HG02610 (cell line): ENCODE results near the gene CDH4.
"Not testable (repeated sequence)": the region's sequence is repeated elsewhere in the genome, so short reads cannot be mapped to it uniquely, and the experiment has no call there.

Experiments
- ATAC-seq: cut with Tn5 transposase; IDR thresholded peaks from one replicate; pipeline ENCODE4 v1.9.1; 2021; ENCODE audit warnings: mild to moderate bottlenecking, moderate library complexity; ENCODE audit not compliant: unreplicated experiment

CDH4 gene

DNA sequence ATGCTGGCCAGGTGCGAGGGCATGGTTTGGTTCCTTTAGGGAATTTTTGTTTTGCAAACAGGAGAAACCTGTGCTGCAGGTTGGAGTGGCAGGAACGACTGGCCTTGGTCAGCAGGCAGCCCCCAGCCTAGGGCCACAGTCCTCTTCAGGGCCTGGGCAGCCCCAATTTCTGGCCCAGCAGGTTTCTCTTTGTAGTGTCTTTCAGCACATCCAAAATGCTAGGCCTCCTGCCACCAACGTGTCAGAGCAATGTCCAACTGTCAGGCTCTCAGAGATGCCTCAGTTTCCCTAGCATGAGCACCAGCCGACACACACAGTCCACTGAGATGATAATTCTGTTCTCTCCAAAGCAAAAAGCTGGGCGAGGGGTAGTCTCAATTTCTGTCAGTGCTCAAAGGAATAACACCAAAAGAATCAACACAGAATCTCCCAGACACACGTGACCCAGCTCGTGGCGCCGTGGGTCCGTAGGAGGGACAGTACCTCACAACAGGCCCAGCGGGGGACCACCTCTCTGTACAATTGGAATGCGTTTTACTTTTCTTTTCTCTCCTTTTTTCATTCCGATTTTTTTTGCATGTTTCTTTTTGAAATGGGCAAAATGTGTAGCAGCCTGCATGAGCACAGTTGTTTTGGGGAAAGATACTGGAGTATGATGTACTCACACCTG lies 687.8 kb downstream of the CDH4 start:
- no peak for ATAC-seq

DNA sequence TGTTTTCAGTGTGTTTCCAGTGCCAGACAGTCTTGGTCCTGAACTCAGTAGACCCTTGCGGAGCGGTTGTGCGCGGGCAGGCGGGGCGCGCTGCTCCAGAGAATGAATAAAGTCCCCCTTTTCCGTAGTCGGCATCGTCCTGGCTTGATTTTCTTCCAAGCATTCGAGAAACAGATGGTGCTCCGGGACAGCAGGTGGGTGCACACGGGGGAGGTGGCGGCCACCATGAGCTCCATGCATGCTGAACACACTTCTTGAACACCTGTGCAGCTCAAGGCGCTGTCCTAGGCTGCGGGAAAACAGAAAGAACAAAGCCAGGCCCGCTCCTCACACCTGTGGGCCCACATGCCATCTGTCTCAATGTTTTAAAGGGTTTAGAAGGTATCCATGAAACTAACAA lies 688.4 kb downstream of the CDH4 start:
- no peak for ATAC-seq

DNA sequence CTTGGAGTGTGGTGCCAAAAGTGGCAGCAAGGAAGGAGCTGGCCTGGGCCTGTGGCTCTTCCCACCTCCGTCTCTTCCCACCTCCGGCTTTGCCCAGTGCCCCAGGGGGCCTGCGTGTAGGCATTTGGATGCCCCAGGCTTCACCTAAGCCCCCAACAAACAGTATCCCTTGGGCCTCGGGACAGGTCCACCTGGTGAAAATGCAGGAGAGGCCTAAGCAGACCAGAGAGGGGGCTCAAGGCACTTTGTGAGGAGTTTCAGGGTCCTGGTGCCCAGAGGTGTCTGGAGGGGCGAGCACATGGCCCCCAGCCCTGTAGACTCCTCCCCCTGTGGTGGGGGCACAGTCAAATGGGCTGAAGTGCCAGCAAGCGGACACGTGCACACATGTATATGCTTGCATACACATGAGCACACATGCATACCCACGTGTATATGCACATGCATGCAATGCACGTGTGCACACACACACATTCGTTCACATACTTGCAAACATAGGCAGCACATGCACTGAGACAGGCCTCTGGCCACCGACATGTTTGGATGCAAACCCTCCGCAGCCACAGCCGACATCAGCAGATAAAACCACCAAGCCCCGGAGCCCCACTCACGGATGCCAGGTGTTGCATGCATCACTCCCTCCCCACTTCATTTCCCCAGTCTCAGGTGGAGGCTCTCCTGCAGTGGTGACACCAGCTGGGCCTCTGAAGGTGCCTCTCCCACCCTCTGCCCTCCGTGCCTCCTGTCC lies 689.1 kb downstream of the CDH4 start:
- ATAC-seq = no peak

DNA sequence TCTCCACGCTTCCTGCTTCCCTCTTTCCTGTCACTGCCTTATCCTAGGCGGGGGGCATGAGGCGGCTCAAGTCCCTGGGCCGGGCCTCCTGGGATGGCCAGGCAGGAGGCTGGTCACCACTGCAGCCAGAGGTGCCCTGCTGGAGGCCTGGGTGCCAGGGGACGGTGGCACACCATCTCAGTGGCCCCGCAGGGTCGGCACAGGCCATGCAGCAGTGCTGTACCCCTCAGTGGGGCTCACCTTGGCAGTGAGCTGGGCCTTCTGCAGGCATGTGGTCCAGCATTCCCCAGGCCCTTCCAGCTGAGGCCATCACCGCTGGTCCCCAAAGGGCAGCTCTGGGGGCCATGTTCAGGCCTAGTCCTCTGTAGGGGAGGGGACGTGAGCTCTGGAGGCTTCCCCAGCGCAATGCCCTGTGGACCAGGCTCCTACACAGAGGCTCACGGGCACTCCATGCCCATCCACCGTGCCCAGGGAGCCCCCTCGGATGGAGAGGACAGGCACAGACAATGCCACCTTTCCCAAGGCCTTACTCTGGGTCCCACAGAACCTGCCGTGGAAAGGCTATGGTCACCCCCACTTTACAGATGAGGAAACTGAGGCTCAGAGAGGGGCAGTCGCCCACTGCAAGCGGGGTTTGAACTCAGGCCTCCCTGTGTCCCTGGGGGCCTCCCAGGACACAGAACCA lies 689.8 kb downstream of the CDH4 start:
- no peak for ATAC-seq

DNA sequence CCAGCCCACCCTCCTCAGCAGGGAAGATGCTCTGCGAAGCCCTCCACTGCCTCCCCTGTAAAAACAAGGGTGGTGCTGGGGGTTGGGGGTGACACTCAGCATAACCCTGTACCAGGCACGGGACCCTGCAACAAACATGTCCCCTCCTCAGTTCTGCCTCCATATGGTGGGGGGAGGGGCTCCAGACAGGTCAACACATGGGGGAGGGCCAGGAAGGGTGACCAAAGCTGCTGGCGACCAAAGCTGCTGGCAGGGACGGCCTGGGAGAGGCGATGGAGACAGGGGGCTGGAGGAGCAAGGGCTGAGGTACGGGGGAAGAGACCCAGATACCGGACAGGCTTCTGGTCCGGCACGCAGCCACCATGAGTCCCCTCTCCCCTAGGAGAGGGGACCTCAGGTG lies 690.5 kb downstream of the CDH4 start:
- no peak for ATAC-seq

- ATAC-seq = not testable (repeated sequence)
These were observed 692.9 kb downstream of the CDH4 start for GRCh38 chr20:61944967-61945366.

- ATAC-seq = not testable (repeated sequence)
These were observed 693.4 kb downstream of the CDH4 start for GRCh38 chr20:61945495-61945894.

DNA sequence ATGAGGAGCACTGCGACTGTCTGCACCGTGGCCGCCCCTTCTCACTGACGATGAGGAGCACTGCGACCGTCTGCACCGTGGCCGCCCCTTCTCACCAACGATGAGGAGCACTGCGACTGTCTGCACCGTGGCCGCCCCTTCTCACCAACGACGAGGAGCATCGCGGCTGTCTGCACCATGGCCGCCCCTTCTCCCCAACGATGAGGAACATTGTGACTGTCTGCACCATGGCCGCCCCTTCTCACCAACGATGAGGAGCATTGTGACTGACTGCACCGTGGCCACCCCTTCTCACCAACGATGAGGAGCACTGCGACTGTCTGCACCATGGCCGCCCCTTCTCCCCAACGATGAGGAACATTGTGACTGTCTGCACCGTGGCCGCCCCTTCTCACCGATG lies 696.0 kb downstream of the CDH4 start:
- ATAC-seq = not testable (repeated sequence)

GRCh38 chr20:61948586-61949362 lies 696.7 kb downstream of the CDH4 start:
- ATAC-seq = no peak

GRCh38 chr20:61949363-61949713 lies 697.3 kb downstream of the CDH4 start:
- no peak for ATAC-seq

DNA sequence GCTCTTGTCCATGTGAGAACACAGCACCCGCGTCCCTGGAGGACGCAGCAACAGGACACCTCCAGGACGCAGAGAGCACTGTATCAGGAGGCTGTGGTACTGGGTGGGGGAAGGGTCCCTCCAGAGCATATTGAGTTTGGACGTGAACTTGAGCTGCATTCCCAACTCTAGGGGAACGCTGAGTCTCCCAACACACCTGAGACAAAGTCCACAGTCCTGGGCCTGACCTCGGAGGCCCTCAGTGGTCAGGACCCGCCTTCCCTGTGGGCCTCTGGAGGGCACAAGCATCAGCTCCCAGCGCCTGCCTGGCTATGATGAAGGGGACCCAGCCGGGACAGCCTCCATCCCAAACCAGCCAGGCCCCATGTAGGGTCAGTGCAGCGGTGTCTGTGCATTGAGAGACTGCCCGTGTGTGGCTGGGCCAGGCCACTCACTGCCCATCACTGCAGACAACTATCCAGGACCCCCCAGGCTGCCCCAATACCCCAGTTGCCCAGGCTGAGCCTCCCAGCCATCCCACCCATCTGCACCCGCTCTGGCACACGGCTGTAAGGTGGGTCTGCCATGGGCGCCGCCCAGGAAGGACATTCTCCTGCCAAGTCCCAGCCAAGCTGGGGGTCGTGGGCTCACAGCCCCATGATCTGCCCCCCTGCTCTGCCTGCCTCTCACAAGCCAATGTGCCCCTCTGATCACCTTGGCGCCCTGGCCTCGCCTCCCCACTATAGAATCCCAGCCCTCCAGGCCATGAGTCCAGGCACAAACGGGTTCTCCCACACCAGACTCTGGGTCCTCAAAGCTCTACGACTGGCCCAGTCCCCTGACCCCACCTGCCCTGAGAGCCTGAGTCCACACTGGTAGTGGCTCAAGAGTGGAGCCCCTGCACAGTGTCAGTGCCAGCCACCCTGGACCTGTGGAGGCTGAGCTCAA lies 697.9 kb downstream of the CDH4 start:
- no peak for ATAC-seq

DNA sequence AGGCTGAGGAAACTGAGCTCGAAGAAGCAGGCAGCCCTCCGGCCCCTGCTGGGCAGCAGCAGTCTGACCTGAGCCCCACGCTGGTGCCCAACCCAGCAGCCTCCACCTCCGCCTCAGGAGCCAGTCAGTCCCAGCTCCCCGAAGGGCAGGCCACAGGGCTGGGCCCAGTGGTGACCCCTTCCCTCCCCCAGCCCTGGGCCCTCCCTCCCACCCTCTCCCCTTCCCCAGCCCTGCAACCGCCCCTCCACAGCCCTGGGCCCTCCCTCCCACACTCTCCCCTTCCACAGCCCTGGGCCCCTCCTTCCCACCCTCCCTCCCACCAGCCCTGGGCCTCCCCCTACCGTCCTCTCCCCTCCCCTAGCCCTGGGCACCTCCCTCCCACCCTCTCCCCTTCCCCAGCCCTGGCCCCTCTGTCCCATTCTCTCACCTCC lies 698.6 kb downstream of the CDH4 start:
- no peak for ATAC-seq

- no peak for ATAC-seq
These were observed 699.9 kb downstream of the CDH4 start for GRCh38 chr20:61951695-61952533.

DNA sequence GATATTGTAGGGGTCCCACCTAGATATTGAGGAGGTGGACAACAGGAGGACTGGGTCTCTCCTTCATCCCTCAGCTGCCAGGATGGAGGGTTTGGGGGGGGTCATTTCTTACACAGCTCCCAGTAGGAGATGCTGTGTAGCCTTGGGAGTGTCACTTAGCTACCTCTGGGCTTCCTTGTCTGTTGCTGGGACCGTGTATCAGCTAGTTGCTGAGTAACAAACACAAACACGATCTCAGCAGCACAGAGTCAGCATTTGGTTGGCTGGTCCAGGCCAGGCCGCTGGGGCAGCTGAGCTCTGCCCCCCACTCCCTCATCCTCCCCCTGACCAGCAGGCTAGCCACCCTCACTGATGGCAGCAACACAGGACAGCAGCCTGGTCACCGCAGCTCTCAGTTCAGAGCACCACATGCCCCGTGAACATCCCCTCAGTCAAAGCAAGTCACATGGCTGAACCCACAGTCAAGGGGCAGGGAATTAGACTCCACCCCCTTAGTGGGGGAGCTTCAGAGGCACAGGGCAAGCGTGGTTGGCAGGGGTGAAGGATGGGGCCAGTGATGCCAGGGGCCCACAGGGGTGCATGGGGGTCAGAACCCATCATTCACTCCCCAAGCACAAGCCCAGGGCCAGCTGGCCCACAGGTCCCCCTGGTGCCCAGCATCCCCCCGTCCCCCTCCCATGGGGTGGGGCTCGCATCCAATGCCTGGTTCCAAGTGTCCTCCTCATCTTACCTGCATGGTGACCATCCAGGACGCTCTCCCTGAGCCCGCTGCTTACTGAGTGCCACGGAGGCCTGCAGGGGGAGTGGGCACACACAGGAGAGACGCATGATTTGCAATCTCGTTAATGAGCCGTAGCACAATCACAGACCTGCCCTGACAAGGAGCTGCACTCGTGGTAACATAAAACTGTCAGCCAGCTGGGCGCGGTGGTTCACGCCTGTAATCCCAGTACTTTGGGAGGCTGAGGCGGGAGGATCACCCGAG lies 701.3 kb downstream of the CDH4 start:
- no peak for ATAC-seq

DNA sequence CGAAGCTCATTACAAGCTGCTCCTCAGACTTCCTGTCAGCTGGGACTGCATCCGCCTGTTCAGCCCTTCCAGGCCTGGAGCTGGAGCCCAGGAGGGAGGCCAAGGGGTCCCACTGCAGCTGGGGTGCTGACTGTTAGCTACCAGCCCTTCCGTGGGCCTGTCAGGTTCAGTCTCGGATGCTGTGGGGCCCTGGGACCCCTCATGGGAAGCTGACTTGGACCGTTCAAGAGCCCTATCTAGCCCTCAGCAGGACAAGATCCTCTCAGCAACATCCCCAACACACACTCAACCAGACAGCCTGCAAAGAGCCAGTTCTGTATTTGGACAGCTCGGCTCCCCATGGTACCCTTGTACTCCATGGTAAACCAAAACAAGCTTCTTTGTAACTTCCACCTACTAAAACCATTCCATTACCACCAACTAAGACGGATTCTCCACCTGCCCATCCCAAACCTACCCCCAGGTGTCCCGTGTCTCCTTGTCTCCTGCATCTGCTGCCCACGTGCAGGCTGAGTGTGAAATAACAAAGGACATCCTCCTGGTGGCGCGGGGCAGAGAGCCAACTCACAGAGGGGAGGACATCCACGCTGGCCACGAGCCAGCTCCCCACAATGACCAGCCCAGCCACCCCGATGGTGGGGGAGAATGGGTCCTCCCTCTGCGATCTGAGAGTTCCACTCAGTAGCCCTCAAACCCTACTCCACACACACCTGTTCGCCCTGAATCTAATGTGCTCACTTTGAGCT lies 702.4 kb downstream of the CDH4 start:
- no peak for ATAC-seq

DNA sequence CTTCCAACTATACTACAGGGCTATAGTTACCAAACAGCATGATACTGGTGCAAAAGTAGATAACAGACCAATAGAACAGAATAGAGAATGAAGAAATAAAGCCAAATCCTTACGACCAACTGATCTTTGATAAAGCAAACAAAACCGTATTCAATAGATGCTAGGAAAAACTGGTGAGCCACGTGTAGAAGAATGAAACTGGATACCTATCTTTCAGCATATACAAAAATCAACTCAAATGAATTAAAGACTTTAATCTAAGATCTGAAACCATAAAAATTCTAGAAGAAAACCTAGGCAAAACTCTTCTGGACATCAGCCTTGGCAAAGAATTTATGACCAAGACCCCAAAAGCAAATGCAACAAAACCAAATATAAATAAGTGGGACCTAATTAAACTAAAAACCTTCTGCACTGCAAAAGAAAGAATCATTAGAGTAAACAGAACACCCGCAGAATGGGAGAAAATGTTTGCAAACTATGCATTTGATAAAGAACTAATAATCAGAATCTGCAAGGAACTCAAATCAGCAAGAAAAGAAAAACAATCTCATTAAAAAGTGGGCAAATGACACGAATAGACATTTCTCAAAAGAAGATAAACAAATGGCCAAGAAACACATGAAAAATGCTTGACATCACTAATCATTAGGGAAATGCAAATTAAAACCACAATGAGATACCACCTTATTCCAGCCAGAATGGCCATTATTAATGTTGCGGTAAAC lies 703.8 kb downstream of the CDH4 start:
- ATAC-seq = no peak
